Natural killer cell (primary cell): ENCODE measurements around the gene CACNA1C. TPM values are rescaled to one million over a fixed set of nuclear protein-coding genes. Genes with fewer than 3 reads are reported as not detected.
A peak's percentile ranks its signal among the peaks of the same experiment; 100 is the strongest.

ENCODE experiments used
- ATAC-seq, 3 donors: fragments of 150-1000 bp in 2 of 3; fragments of 200-7000 bp in 1 of 3; cut with Tn5 transposase; 1 replicate in 1 of 3; 2 replicates in 2 of 3; pipeline ENCODE4 v1.10.0; 2021; ENCODE audit warnings: mild to moderate bottlenecking in 2 of 3, moderate library complexity in 2 of 3
- DNase-seq, 2 donors: peaks; one replicate each; pipeline versions ENCODE4 v3.0.0 to v3.0.0-alpha.2; 2013 to 2021; ENCODE audit warnings: mixed read lengths in 1 of 2
- H3K27ac ChIP-seq: one replicate; pipeline ENCODE4 v1.5.1; 2013; ENCODE audit warnings: mild to moderate bottlenecking, low read length
- H3K27me3 ChIP-seq: one replicate; pipeline ENCODE4 v1.6.1; 2013; ENCODE audit warnings: low read length; ENCODE audit not compliant: control insufficient read depth, insufficient read depth
- H3K36me3 ChIP-seq: one replicate; pipeline ENCODE4 v1.6.1; 2013; ENCODE audit warnings: low read length; ENCODE audit not compliant: control insufficient read depth, insufficient read depth
- H3K4me1 ChIP-seq: one replicate; pipeline ENCODE4 v1.6.1; 2013; ENCODE audit warnings: low read length; ENCODE audit not compliant: control insufficient read depth, insufficient read depth
- H3K4me3 ChIP-seq: one replicate; pipeline ENCODE4 v1.5.1; 2013; ENCODE audit warnings: low read length
- H3K9me3 ChIP-seq: one replicate; pipeline ENCODE4 v1.6.1; 2013; ENCODE audit warnings: low read length; ENCODE audit not compliant: control insufficient read depth, insufficient read depth
- H3K27ac Mint-ChIP-seq, 2 donors: one replicate each; pipeline ENCODE4 v1.8.0; 2022; ENCODE audit warnings: mild to moderate bottlenecking in 2 of 2, mixed read lengths in 2 of 2, moderate library complexity in 1 of 2
- H3K27me3 Mint-ChIP-seq, 2 donors: one replicate each; pipeline ENCODE4 v1.8.0; 2022; ENCODE audit warnings: low read depth in 2 of 2, mixed read lengths in 2 of 2
- H3K36me3 Mint-ChIP-seq: one replicate; pipeline ENCODE4 v1.8.0; 2022; ENCODE audit warnings: mixed read lengths
- H3K4me1 Mint-ChIP-seq, 2 donors: one replicate each; pipeline ENCODE4 v1.8.0; 2022; ENCODE audit warnings: mixed read lengths in 2 of 2
- H3K4me3 Mint-ChIP-seq: one replicate; pipeline ENCODE4 v1.8.0; 2022; ENCODE audit warnings: mild to moderate bottlenecking, moderate library complexity, mixed read lengths
- H3K9me3 Mint-ChIP-seq, 2 donors: one replicate each; pipeline ENCODE4 v1.8.0; 2022; ENCODE audit warnings: mixed read lengths in 2 of 2
- CTCF ChIP-seq: fragments of 200-600 bp; IDR thresholded peaks from one replicate; pipeline ENCODE4 v1.8.0; 2022; ENCODE audit warnings: antibody characterized with exemption
- WGBS: methylation state at CpG from one replicate; pipeline ENCODE4 v1.1.7; 2013; ENCODE audit warnings: missing lambda C conversion rate; ENCODE audit not compliant: insufficient coverage; 5-methylcytosine and 5-hydroxymethylcytosine counted together
- intact Hi-C: fragments of 100-400 bp; cut with micrococcal nuclease; formaldehyde crosslinking; loops from one replicate; pipeline ENCODE4 v1.14.2; 2022
- total RNA-seq, 4 donors: library from RNA; stranded (reverse); fragments of 120-200 nt in 1 of 4; gene quantifications; one replicate each; pipeline versions ENCODE4 v1.2.3 to v1.2.4, GENCODE V29; 2013 to 2022

The CACNA1C gene
- total RNA-seq, 3 donors from 2014 or later (not counting 1 experiment from before 2014, with no cell fraction given) = 0.07 to 0.35 (median 0.08) TPM

GRCh38 chr12:2008677-2009076 lies 44.1 kb upstream of the CACNA1C start:
- ATAC-seq = no peak
- H3K9me3 Mint-ChIP-seq = no peaks in the 10 kb centered on the region
- H3K9me3 ChIP-seq = no peaks in the 10 kb centered on the region
- H3K4me3 ChIP-seq = no peak overlapping the region
- H3K36me3 Mint-ChIP-seq = no peaks in the 10 kb centered on the region
- intact Hi-C loops = no loop called here
- H3K4me3 Mint-ChIP-seq = no peak overlapping the region
- TF ChIP-seq CTCF = no peak
- no peaks in the 10 kb centered on the region for H3K36me3 ChIP-seq
- no peak overlapping the region for H3K27ac Mint-ChIP-seq
- no peak for DNase-seq
- H3K4me1 Mint-ChIP-seq = peaks cover 11 to 13% of the 10 kb centered on the region in 2 donors
- peaks cover 4 to 26% of the 10 kb centered on the region in 2 donors for H3K27me3 Mint-ChIP-seq
- no peaks in the 10 kb centered on the region for H3K27me3 ChIP-seq
- H3K27ac ChIP-seq = no peak overlapping the region
- H3K4me1 ChIP-seq = peaks cover 8% of the 10 kb centered on the region
- WGBS = 75% methylated on average over 5 of the region's 5 CpGs

GRCh38 chr12:2009623-2010022 lies 43.2 kb upstream of the CACNA1C start:
- ATAC-seq = no peak
- no peak overlapping the region for H3K27ac Mint-ChIP-seq
- H3K4me1 Mint-ChIP-seq = peaks cover 2 to 4% of the 10 kb centered on the region in 2 donors
- H3K36me3 Mint-ChIP-seq = no peaks in the 10 kb centered on the region
- Histone ChIP-seq H3K27me3 (no peaks in the 10 kb centered on the region), H3K4me3 (no peak overlapping the region), H3K4me1 (peaks cover 2% of the 10 kb centered on the region), H3K9me3 (no peaks in the 10 kb centered on the region), H3K27ac (no peak overlapping the region), H3K36me3 (no peaks in the 10 kb centered on the region)
- no peak overlapping the region for H3K4me3 Mint-ChIP-seq
- H3K27me3 Mint-ChIP-seq = peaks cover 4 to 26% of the 10 kb centered on the region in 2 donors
- WGBS = no CpG with 5 or more reads among the region's 1 CpG
- peak in 1 of 2 donors; percentile 13 for DNase-seq
- no peak for TF ChIP-seq CTCF
- intact Hi-C loops = no loop called here
- H3K9me3 Mint-ChIP-seq = no peaks in the 10 kb centered on the region

GRCh38 chr12:2011643-2012607 lies 40.9 kb upstream of the CACNA1C start:
- TF ChIP-seq CTCF = no peak
- Mint-ChIP-seq H3K27ac (no peak overlapping the region), H3K4me3 (no peak overlapping the region), H3K27me3 (peaks cover 6 to 29% of the 10 kb centered on the region in 2 donors), H3K4me1 (no peaks in the 10 kb centered on the region), H3K36me3 (no peaks in the 10 kb centered on the region), H3K9me3 (no peaks in the 10 kb centered on the region)
- no peak overlapping the region for H3K27ac ChIP-seq
- H3K4me3 ChIP-seq = no peak overlapping the region
- intact Hi-C loops = no loop called here
- 90% methylated on average over 6 of the region's 7 CpGs for WGBS
- H3K36me3 ChIP-seq = no peaks in the 10 kb centered on the region
- ATAC-seq = no peak
- no peak for DNase-seq
- H3K27me3 ChIP-seq = no peaks in the 10 kb centered on the region
- H3K4me1 ChIP-seq = no peaks in the 10 kb centered on the region
- H3K9me3 ChIP-seq = no peaks in the 10 kb centered on the region
